Stimulated activated CD8-positive, alpha-beta memory T cell treated with anti-CD3 and anti-CD28 coated beads, Interleukin-7, amount 100 ng/mL, for 24 hours (primary cell): Measurements from ENCODE around the gene MYPOP.
"Not testable (repeated sequence)": the region's sequence is repeated elsewhere in the genome, so short reads cannot be mapped to it uniquely, and the experiment has no call there.

Source experiments
- DNase-seq: peaks from one replicate; pipeline ENCODE4 v3.0.0-alpha.2; 2020; ENCODE audit warnings: low read depth

Gene MYPOP

DNA sequence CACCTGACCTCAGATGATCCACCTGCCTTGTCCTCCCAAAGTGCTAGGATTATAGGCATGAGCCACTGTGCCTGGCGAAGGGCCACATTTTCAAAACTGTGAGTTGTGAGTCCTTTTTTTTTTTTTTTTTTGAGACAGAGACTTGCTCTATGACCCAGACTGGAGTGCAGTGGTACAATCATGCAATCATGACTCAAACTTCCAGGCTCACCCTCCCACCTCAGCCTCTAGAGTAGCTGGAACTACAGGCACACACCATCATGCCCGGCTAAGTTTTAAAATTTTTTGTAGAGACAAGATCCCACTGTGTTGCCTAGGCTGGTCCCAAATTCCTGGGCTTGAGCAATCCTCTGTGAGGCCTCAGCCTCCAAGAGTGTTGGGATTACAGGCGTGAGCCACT lies 3.8 kb upstream of the MYPOP start:
- DNase-seq = no peak

DNA sequence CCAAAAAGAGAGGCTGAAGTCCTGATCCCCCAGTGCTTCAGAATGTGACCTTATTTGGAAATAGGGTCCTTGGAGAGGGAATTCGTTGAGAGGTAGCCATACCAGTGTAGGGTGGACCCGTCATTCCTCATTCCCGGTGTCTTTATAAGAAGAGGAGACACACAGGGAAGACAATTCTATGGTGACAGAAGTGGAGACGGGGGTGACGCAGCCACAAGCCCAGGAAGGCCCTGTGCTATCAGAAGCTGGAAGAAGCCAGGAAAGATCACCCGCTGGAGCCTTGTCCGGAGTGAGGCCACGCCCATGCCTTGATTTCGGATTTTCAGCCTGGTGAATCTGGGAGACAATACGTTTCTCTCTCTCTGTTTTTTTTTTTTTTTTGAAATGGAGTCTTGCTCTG lies 2.6 kb upstream of the MYPOP start:
- no peak for DNase-seq

DNA sequence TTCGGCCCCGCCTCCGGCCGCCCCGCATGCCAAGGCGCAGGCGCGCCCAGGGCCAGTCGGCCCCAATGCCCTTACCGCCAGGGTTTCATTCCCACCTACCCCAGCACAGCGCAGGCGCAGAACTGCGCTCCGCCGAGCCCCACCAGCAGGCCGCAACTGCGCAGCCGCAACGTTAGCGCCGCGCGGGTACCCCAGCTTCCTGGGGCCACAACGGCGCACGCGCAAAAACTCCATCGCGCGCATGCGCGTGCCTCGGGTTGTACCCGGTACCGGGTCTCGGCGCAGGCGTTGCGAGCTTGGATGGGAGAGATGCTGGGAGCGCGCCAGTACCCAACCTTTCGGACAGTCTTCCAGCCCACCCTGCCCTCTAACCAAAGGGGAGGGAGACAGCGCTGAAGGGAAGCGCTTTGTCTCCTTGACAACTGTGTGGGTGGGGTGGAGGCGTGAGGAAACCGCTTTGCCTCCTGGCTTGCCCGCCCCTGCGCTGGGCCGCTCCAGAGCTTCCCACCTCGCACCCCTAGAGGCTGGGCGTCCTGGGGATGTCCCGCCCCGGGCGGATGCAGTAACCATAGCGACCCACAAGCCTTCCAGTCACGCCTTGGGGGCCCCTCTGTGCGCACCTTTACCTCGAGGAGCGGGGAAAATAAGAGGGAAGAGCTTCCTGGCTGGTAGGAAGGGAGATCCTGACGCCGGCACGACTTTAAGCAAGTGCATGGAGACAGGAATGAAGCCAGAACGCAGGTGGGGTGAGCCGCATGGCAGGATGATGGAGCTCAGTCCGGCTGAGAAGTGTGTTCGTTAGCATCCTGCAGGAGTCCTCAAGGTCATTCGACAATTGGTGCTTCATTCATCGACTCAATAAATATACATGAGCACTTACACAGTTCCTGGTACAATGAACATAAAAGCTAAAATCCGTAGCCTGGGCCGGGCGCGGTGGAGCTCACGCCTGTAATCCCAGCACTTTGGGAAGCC lies 525 bp upstream of the MYPOP start:
- DNase-seq = peak; percentile 99

DNA sequence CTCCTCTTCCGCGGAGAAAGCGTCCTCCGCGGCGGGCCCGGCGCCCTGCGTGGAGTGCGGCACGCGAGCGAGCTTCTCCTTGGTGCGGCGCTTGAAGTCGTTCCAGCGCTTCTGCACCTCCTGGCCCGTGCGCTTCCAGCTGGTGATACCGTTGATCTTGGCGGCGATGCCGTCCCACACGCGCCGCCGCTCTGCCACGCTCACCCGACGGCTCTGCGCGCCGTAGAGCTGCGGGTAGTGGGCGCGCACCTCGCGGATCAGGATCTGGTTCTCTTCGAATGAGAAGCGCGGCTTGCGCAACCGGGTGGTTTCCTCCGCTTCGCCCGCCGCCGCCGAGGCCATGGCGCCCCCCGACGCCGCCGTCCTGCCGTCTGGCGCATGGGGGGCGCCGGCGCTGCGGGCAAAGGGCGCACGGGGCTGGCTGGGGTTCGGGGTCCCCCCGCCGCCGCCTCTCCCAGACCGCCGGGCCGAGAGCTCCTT lies 941 bp downstream of the MYPOP start:
- no peak for DNase-seq

DNA sequence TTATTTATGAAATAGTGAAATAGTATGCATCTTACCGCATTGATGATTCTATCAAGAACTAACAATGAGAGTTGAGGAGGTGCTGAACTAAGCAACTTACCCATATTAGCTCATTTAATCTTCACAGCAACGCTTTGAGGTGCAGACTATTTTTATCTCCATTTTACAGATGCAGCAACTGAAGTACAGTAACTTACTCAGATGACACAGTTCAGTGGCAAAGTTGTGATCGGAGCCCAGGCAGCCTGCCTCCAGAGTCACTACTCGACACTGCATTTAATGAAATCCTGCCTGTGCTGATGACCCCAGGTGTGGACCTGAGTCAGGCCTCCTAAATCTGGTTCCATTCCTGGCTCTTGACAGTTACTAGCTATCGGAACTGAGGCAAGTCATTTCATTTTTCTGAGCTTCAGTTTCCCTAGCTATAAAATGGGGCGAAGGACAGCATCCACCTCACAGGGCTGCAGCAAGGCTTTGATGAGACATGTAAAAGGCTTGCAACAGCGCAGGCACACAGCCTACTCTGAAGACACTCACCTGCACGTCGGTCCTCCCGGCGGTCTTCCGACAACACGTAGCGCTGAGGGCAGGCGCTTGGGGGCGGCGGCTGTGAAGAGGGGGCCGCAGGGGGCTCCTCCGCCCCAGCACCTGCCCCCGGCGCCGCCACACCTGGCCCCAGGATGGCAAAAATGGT lies 1.5 kb downstream of the MYPOP start:
- no peak for DNase-seq

DNA sequence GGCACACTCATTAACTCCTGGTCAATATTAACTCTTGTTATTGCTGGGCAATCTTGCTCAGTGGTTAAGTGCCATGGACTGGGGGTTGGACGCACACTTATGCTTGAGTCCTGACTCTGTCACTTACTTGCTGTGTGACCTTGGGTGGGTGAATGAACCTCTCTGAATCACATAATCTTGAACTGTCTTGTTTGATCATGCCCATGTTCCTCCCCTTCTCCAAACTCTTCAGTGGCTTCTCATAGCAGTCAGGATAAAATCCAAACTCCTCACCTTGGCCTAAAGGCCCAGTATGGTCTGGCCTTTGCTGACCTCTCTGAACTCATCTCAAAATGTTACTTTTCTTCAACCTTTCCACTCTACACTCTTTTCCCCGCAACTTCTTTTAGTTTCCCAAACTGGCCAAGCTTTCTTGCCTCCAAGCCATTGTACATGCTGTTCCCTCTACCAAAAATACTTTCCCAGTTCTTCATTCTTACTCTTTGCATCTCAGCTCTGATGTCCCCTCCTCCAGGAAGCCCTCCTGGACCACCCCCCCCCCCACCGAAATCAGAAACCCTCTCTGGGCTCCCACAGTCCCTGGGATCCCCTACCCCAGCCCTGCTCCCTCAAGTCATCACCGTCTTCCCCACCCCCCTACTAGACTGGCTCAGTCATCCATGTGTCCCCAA lies 2.4 kb downstream of the MYPOP start:
- no peak for DNase-seq

DNA sequence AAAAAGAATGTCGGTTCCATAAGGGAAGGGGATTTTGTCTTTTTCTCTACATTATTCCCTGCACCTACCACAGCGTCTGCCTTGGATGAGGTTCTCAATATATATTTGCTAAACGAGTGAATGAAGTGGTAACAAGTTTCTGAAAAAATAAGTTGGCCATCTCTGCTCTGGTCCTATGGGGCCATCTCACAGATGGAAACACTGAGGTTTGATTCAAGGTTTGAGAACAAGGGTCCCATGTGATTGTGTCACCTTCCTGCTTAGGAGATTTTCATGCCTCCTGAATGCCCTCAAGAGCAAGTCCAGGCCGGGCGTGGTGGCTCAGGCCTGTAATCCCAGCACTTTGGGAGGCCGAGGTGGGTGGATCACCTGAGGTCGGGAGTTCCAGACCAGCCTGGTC lies 3.2 kb downstream of the MYPOP start:
- no peak for DNase-seq

DNA sequence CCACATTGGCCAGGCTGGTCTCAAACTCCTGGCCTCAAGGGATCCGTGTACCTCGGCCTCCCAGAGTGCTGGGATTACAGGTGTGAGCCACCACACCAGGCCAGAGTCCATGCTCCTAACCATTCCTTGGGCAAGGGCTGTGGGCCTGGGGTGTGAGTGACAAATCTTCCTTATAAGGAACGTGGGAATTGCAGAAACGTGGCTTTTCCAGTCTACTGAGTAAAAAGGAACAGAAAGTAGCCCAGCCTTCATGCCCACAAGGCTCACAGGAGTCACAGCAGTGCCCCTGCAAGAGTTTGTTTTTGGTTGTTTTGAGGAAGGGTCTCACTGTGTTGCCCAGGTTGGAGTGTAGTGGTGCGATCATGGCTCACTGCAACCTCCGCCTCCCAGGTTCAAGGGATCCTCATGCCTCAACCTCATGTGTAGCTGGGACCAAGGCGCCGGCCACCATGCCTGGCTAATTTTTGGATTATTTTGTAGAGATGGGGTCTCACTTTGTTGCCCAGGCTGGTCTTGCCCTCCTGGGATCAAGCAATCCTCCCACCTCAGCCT lies 5.1 kb downstream of the MYPOP start:
- no peak for DNase-seq

DNA sequence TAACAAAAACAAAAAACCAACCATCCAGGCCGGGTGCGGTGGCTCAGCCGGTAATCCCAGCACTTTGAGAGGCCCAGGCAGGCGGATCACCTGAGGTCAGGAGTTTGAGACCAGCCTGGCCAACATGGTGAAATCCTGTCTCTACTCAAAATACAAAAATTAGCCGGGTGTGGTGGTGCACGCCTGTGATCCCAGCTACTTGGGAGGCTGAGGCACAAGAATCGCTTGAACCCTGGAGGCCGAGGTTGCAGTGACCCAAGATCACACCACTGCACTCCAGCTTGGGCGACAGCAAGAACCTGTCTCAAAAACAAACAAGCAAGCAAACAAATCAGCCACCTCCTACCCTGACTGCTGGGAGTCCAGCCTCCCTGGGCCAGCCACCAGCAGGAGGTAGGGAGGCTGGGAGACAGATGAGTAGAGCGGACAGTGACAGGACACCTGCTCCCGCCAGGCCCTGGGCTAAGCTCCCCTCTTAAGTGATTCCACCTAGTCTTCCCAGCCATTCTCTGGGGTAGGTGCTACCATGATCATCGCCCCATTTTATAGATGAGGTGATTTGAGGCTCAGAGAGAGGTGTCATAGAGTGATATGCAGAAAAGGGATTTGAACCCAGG lies 6.3 kb downstream of the MYPOP start:
- DNase-seq = not testable (repeated sequence)

DNA sequence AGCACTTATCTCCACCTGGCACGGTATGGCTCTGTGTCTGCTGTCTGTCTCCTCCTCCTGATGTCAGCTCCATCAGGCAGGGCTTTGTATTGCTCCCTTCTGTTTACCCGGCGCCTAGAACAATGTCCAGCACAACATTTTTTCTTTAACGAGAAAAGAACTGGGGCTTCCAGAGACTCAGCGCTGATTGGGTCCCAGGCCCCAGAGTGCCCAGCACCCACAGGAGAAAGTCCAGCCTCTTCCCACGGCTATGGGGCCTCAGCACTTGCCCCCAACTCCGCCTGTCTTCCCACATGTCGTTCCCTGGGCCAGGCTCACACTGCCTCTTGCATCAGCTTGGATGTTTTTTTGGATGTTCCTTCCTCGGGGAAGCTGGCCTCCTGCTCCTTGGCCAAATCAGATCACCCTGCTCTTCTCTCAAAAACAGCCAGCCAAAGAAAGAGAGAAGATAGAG lies 6.9 kb downstream of the MYPOP start:
- no peak for DNase-seq

DNA sequence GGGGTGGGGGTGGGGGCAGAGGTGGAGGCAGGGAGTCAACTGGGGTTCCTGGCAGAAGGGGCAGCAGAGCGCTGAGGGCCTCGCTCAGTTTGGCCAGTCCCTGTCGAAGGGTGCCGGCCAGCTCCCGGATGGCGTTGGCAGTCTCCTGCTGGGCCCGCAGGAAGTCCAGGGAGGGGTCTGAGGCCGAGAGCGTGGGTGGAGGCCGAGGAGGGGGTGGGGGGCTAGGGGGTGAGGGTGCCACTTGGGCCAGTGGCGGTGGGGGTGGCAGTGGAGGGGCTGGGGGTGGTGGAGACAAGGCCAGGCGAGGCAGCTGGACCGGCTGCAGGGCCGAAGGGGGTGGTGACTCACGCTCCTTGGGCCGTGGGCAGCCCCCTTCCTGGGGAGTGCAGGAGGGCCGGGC lies 11.5 kb downstream of the MYPOP start:
- no peak for DNase-seq

DNA sequence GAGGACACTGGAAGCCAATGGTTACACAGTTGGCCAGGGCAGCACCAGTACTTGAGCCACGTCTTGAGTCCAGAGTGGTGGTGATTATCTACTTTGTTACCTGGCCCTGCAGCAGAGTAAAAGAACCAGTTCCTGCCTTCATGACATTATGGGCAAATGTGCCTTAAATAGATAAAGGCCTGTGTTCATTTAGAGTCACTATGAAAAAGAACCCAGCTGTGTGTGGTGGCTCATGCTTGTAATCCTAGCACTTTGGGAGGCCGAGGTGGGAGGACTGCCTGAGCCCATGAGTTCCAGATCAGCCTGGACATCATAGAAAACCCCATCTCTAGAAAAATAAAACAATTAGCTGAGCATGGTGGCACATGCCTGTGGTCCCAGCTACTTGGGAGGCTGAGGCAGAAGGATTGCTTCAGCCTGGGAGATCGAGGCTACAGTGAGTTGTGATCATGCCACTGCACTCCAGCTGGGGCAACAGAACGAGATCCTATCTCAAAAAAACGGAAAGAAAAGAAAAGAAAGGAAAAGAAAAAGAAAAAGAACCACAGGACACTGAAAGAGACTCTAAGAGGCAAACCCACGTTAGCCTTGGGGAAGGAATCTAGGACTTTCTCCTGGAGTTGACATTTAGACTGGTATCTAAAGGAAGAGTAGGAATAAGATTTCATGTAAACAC lies 13.1 kb downstream of the MYPOP start:
- DNase-seq = no peak

DNA sequence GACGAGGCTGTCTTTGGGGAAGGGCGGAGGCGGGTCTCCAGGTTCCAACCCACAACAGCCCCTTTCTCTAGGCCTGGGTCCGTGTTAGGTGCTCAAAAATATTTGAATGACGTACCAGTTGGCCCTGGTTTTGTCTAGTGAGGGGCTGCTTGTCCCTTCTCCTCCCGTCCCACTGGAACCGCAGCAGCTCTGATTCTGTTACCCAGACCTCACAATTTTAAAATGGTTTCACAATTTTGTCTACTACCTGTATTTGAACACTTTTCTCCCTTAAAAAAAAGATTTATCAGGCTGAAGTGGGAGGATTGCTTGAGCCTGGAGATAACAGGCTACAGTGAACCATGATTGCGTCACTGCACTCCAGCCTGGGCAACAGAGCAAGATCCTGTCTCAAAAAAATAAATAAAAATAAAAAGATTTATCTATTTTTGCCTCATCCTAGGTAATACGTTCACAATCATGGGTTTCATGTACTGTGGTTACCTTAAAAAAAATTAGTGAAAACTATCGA lies 15.2 kb downstream of the MYPOP start:
- DNase-seq = no peak

DNA sequence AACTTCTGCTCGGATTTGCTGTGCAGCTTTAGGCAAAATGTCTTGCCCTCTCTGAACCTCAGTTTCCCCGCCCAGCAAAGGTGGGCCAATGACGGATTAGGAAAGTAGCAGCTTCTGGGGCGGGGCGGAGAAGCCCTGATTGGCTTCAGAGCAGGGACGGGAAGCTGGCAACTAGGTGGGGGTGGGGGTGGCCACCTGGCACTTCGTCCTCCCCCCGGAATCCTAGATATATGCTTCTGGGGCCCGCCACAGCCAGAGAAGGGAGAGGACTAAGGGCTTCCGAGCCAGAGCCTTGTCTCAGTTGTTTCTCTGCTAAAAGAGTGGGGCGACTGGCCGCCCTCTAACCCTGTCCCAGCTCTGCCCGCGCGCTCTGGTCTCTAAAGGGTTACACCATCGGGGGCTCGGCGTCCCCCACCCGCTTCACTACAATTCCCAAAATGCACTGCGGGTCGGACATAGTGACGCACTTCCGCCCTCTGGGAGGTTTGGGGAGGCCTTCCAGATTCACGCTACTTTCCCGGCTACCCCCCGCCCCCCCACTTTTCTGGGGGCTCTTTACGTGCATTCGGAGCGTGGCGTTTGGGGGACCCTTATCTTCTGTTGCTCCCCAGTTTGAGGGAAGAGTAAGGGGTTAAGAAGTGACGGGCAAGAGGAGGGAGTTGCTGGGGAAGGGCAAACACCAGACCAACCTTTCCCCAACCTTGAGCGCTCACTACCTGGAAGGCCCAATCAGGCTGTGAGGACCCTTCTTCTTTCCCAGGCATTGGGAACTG lies 15.8 kb downstream of the MYPOP start:
- peak; percentile 73 for DNase-seq

DNA sequence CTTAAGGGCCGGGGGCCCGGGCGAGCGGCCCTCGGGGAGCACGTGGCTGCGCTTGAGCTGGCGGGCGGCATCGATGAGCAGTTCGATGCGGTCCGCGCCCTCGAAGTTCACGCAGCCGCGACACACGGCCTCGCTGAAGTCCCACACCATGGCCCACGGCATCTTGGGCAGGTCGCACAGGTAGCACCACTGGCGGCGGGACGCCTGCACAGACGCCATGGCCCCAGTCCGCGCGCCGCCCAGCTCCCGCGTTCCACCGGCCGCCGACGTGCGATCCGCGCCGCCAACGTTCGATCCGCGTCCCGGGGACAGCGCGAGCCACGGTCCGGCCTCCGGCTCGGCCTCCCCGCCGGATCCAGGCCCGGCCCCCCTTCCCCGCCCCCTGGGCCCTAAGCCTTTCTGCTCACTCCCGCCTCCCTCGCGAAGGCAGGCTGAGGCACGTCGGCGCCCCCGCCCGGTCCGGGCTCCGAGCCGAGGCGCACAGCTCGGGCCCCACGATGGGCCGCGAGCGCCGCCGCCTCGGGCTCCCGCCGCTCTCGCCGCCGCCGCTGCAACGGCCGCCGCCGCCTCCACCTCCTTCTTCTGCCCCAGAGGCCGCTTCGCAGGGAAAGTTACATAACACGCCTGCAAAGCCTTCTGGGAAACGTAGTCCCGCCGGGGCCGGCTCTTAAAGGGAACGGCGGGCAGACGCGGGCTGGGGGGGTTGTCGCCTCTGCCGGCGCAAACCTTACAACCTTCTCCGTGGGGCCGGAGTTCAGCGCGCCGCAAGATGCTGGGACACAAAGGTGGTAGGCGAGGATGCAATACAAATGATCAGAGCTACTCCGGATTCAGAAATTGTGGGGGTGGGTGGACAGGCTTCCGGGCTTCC lies 16.6 kb downstream of the MYPOP start, which contains the start of gene IRF2BP1:
IRF2BP1 (minus strand) TSS at position 586 of the 871 bp plus-strand sequence; CDS start at position 219, 367 bp downstream.
- DNase-seq = peak; percentile 70

DNA sequence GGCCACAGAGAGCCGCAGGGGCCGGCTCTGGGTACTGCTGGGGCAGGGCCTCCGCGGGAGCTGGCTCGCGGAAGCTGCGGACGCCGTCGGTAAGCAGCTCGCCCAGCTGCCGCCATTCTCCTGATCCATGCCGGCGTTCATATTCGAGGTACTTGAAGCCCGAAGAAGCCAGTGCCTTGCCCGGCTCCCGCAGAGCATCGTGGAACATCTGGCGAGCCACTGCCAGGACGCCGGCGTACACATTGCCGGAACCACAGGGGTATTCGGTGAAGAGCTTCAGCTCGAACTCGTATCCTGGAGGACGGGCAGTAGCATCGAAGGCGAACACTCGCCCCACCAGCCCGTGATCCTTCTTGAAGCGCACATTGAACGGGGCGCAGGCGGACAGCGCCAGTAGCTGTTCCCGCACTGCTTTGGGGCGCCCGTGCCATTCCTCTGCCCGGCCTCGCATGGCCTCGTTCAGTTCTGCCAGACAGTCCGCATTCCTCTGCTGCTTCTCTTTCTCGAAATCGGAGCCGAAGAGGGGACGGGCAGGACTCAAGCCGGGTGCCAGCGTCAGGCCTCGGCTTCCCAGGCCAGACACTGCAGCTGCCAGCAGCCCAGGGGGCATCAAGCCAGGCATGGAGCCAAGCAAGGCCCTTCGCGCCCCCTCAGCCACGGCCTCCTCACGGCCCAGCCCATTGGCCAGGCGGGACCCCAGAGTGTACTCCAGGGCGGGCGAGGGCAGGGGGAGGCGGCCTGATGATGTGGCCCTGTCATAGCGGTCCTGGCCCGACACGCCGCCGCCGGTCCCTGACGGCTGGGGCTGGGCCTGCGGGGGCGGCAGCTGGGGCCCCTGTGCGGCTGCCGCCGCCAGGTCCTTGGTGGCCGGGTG lies 17.5 kb downstream of the MYPOP start:
- DNase-seq = no peak

DNA sequence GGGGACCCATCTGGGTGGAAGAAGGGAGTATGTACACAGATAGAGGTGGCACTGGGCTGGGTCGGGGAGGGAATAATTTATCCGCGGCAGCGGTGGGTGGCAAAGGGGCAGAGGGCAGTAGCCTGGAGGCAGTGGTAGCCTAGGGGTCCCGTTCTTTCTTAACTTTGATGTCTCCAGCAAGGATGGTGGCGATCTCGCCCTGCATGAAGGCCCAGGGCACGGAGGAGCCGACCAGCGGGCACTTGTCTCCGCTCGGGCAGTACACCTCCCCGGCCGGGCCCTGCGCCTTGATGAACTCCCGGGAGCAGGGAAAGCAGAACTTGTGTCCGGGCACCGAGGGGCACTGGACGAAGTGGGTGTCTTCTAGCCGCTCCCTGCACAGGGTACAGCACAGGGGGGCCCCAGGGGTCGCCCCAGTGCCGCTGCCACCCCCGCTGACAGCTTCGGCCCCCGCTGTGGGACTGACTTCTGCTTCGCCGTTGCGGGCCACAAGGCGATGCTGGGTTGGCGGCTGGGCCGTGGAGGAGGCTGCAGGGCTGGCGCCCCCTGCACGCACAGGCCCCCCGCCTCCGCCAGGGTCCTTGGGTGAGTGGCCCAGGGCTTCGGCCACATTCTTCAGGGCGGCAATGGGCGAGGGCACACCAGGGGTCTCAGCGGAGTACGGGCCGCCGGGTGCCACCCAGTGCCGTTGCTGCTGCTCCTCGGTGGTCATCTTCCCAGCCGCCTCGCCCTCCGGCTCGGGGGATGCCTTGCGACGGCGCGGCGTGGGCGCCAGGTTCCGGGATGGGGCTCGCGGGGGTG lies 18.3 kb downstream of the MYPOP start:
- DNase-seq = no peak
